Adrenal gland (tissue), 5 donors: Measurements from ENCODE around the gene GAN.

Experiments used
- POLR2A ChIP-seq, 2 donors: fragments of 450-650 bp; IDR thresholded peaks; one replicate each; pipeline ENCODE4 v1.6.1; 2017; ENCODE audit warnings: antibody characterized with exemption in 2 of 2, mild to moderate bottlenecking in 2 of 2, moderate library complexity in 1 of 2
- TF ChIP-seq, protein P1 (sequence below), 6 experiments: fragments of 450-650 bp in 4 of 6; fragments of 200-600 bp in 2 of 6; sonication (generic) in 1 of 6; IDR thresholded peaks; 1 replicate in 5 of 6; 2 replicates in 1 of 6; pipeline versions ENCODE4 v1.5.1 to v1.8.0; 2016 to 2021; ENCODE audit warnings: antibody characterized with exemption in 6 of 6, mild to moderate bottlenecking in 2 of 6, moderate library complexity in 1 of 6
- donor health status: DM: no; HTN: no; CAD: no.

DNA sequence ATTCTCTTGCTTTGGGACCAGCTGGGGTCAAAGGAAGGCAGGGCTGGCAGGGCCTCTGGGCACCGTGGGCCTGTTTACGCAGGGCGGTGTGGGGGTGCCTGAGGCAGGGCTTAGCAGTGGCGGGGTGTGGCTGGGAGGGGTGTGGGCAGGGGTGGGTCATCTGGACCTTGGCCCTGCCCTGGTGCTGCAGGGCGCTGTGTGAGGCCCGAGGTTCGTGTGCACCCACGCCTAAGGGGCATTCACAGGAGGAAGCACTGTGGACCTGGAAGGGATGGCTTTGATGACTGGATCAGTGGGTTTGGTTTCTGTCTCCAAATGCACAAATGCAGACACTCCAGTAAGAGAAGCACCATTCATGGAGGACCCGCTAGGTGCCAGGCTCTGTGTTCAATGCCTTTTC is 39.0 kb upstream of the GAN start:
- TF ChIP-seq, protein P1, sequence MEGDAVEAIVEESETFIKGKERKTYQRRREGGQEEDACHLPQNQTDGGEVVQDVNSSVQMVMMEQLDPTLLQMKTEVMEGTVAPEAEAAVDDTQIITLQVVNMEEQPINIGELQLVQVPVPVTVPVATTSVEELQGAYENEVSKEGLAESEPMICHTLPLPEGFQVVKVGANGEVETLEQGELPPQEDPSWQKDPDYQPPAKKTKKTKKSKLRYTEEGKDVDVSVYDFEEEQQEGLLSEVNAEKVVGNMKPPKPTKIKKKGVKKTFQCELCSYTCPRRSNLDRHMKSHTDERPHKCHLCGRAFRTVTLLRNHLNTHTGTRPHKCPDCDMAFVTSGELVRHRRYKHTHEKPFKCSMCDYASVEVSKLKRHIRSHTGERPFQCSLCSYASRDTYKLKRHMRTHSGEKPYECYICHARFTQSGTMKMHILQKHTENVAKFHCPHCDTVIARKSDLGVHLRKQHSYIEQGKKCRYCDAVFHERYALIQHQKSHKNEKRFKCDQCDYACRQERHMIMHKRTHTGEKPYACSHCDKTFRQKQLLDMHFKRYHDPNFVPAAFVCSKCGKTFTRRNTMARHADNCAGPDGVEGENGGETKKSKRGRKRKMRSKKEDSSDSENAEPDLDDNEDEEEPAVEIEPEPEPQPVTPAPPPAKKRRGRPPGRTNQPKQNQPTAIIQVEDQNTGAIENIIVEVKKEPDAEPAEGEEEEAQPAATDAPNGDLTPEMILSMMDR (IDR thresholded peaks at IDR 0.05): no peak
- TF ChIP-seq POLR2A (IDR thresholded peaks at IDR 0.05): no peak
